Gastrocnemius medialis (tissue), 4 donors: Measurements from ENCODE around the gene TMEM167A.

Source experiments
- CTCF ChIP-seq, 5 experiments: fragments of 450-650 bp in 3 of 5; fragments of 200-600 bp in 2 of 5; sonication (generic) in 2 of 5; IDR thresholded peaks in 4 of 5; conservative IDR thresholded peaks in 1 of 5; 1 replicate in 4 of 5; 2 replicates in 1 of 5; pipeline ENCODE4 v1.5.1; 2016 to 2019; ENCODE audit warnings: antibody characterized with exemption in 5 of 5, mild to moderate bottlenecking in 3 of 5, moderate library complexity in 3 of 5
- POLR2A ChIP-seq, 2 donors: fragments of 450-650 bp; IDR thresholded peaks; one replicate each; pipeline ENCODE4 v1.6.1; 2017; ENCODE audit warnings: antibody characterized with exemption in 2 of 2, mild to moderate bottlenecking in 2 of 2, moderate library complexity in 2 of 2

DNA sequence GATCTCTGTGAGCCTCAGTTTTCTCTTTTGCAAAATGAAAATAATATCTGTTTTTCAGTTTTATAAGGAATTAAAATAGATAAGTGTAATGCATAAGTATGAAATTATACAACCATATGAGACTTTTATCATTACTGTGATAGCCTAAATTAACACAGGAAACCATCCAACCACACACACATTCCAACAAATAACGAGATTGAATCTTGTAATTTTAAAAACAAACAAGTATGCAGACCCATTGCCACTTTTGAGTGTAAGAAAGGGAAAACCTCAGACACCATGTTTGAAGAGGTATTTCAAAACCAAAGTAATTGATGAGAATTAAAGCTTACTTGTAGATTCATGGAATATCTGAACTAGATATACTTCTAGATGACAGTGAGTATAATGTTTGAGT is 32.2 kb upstream of the TMEM167A start:
- no peak for TF ChIP-seq CTCF (IDR thresholded peaks at IDR 0.05 in 4 of 5, conservative IDR thresholded peaks at IDR 0.05 in 1 of 5)
- no peak for TF ChIP-seq POLR2A (IDR thresholded peaks at IDR 0.05)
